ENCODE data around the gene TRMT61B.
A peak's percentile ranks its signal among the peaks of the same experiment; 100 is the strongest.

TRMT61B gene

DNA sequence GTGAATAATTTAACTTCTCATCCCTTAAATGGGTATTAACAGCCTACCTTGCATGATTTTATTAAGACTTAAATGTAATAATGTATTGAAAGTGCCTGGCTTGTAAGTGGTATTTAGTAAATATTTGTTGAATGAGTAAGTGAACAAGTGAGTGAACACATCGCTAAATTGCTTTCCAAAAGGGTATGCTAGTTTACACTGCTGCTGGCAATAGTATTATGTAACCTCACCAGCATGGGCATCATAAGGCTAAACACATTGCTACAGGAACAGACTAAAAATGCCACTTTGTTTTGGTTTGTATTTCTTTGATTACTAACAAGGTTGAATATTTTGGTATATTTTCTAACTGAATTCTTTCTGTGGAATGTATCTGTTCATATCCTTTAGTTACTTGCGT, 34.2 kb upstream of the TRMT61B start:
- no peak for TF ChIP-seq ARNTL (CRISPR knock-in tag; IDR thresholded peaks at IDR 0.05; ENCODE audit: borderline replicate concordance, low read depth)
- TF ChIP-seq ZFP3 (CRISPR knock-in tag; IDR thresholded peaks at IDR 0.05): no peak
- no peak for TF ChIP-seq ESRRG (CRISPR knock-in tag; IDR thresholded peaks at IDR 0.05)
- no peak for TF ChIP-seq TOX (CRISPR knock-in tag; IDR thresholded peaks at IDR 0.05; ENCODE audit: borderline replicate concordance)
- TF ChIP-seq ZNF70 (CRISPR knock-in tag; IDR thresholded peaks at IDR 0.05): no peak
- TF ChIP-seq, protein P1, sequence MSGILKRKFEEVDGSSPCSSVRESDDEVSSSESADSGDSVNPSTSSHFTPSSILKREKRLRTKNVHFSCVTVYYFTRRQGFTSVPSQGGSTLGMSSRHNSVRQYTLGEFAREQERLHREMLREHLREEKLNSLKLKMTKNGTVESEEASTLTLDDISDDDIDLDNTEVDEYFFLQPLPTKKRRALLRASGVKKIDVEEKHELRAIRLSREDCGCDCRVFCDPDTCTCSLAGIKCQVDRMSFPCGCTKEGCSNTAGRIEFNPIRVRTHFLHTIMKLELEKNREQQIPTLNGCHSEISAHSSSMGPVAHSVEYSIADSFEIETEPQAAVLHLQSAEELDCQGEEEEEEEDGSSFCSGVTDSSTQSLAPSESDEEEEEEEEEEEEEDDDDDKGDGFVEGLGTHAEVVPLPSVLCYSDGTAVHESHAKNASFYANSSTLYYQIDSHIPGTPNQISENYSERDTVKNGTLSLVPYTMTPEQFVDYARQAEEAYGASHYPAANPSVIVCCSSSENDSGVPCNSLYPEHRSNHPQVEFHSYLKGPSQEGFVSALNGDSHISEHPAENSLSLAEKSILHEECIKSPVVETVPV (CRISPR knock-in tag; IDR thresholded peaks at IDR 0.05): no peak
- no peak for TF ChIP-seq ISL1 (CRISPR knock-in tag; IDR thresholded peaks at IDR 0.05)
- no peak for TF ChIP-seq GLIS3 (CRISPR knock-in tag; IDR thresholded peaks at IDR 0.05)
- no peak for TF ChIP-seq PATZ1 (CRISPR knock-in tag; IDR thresholded peaks at IDR 0.05; ENCODE audit: borderline replicate concordance)
- no peak for TF ChIP-seq RARB (CRISPR knock-in tag; IDR thresholded peaks at IDR 0.05)
- TF ChIP-seq TSHZ2 (CRISPR knock-in tag; IDR thresholded peaks at IDR 0.05): no peak
- TF ChIP-seq TCF4 (CRISPR knock-in tag; IDR thresholded peaks at IDR 0.05; ENCODE audit: borderline replicate concordance): no peak
- peak; percentile 54 for ATAC-seq

DNA sequence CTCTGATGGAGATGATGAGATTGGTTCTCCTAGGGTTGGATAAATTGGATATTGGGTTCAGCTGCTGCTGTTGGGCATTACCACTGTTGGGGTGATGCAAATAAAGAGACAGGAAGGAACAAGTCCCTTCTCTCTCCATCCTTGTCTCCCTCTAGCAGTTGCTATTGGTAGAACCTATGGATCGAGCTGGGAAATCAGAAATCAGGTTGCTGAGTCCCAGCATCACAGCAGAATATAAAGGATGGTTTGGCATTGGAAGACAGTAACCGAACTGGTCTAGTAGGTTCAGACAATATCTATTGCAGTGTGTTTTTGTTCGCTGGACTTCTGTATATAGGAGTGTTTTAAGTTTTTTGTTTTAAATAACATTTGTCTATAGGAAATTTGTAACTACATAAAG, 32.5 kb upstream of the TRMT61B start:
- TF ChIP-seq ISL1 (CRISPR knock-in tag; IDR thresholded peaks at IDR 0.05): no peak
- TF ChIP-seq ZC3H10 (CRISPR knock-in tag; IDR thresholded peaks at IDR 0.05): no peak
- TF ChIP-seq TCF4 (CRISPR knock-in tag; IDR thresholded peaks at IDR 0.05; ENCODE audit: borderline replicate concordance): no peak
- ATAC-seq: no peak

- no peak for ATAC-seq
- TF ChIP-seq GLIS3 (CRISPR knock-in tag; IDR thresholded peaks at IDR 0.05): no peak
- no peak for TF ChIP-seq BACH2 (CRISPR knock-in tag; IDR thresholded peaks at IDR 0.05; ENCODE audit: borderline replicate concordance)
- TF ChIP-seq, protein P2, sequence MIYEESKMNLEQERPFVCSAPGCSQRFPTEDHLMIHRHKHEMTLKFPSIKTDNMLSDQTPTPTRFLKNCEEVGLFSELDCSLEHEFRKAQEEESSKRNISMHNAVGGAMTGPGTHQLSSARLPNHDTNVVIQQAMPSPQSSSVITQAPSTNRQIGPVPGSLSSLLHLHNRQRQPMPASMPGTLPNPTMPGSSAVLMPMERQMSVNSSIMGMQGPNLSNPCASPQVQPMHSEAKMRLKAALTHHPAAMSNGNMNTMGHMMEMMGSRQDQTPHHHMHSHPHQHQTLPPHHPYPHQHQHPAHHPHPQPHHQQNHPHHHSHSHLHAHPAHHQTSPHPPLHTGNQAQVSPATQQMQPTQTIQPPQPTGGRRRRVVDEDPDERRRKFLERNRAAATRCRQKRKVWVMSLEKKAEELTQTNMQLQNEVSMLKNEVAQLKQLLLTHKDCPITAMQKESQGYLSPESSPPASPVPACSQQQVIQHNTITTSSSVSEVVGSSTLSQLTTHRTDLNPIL (CRISPR knock-in tag; IDR thresholded peaks at IDR 0.05; ENCODE audit: low read depth): no peak
- no peak for TF ChIP-seq RARB (CRISPR knock-in tag; IDR thresholded peaks at IDR 0.05)
- TF ChIP-seq, protein P3, sequence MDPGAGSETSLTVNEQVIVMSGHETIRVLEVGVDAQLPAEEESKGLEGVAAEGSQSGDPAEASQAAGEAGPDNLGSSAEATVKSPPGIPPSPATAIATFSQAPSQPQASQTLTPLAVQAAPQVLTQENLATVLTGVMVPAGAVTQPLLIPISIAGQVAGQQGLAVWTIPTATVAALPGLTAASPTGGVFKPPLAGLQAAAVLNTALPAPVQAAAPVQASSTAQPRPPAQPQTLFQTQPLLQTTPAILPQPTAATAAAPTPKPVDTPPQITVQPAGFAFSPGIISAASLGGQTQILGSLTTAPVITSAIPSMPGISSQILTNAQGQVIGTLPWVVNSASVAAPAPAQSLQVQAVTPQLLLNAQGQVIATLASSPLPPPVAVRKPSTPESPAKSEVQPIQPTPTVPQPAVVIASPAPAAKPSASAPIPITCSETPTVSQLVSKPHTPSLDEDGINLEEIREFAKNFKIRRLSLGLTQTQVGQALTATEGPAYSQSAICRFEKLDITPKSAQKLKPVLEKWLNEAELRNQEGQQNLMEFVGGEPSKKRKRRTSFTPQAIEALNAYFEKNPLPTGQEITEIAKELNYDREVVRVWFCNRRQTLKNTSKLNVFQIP (CRISPR knock-in tag; IDR thresholded peaks at IDR 0.05; ENCODE audit: borderline replicate concordance, low read depth): no peak
- no peak for TF ChIP-seq SNAI2 (CRISPR knock-in tag; IDR thresholded peaks at IDR 0.05)
- TF ChIP-seq, protein P1 (CRISPR knock-in tag; IDR thresholded peaks at IDR 0.05): no peak
- TF ChIP-seq OSR1 (CRISPR knock-in tag; IDR thresholded peaks at IDR 0.05): no peak
- no peak for TF ChIP-seq TCF4 (CRISPR knock-in tag; IDR thresholded peaks at IDR 0.05; ENCODE audit: borderline replicate concordance)
- no peak for TF ChIP-seq ZFP3 (CRISPR knock-in tag; IDR thresholded peaks at IDR 0.05)
- TF ChIP-seq TSHZ2 (CRISPR knock-in tag; IDR thresholded peaks at IDR 0.05): no peak
- no peak for TF ChIP-seq PPARA (CRISPR knock-in tag; IDR thresholded peaks at IDR 0.05; ENCODE audit: borderline replicate concordance)
- no peak for TF ChIP-seq ESRRG (CRISPR knock-in tag; IDR thresholded peaks at IDR 0.05)
- TF ChIP-seq CSDC2 (CRISPR knock-in tag; IDR thresholded peaks at IDR 0.05): no peak
- TF ChIP-seq PATZ1 (CRISPR knock-in tag; IDR thresholded peaks at IDR 0.05; ENCODE audit: borderline replicate concordance): no peak
- no peak for TF ChIP-seq ZC3H10 (CRISPR knock-in tag; IDR thresholded peaks at IDR 0.05)
These were observed 31.7 kb upstream of the TRMT61B start for GRCh38 chr2:28901841-28902240.

Data from SK-N-SH treated with all-trans-retinoic acid at 6 μM for 48 hours (cell line).